Testis (tissue), 3 donors: Measurements from ENCODE around the gene VWA5A. TPM values are rescaled to one million over a fixed set of nuclear protein-coding genes. Genes with fewer than 3 reads are reported as not detected.

Experiments
- DNase-seq: peaks from one replicate; pipeline ENCODE4 v3.0.0-alpha.2; 2019
- H3K27ac ChIP-seq, 2 donors: fragments of 200-600 bp; sonication (generic); one replicate each; pipeline ENCODE4 v1.5.1; 2019
- H3K27me3 ChIP-seq: fragments of 200-600 bp; sonication (generic); one replicate; pipeline ENCODE4 v1.5.1; 2019
- H3K36me3 ChIP-seq: fragments of 200-600 bp; sonication (generic); one replicate; pipeline ENCODE4 v1.5.1; 2017; ENCODE audit warnings: low read depth; ENCODE audit errors: missing control alignments
- H3K4me1 ChIP-seq: fragments of 200-600 bp; sonication (generic); one replicate; pipeline ENCODE4 v1.5.1; 2019
- H3K4me3 ChIP-seq, 2 donors: fragments of 200-600 bp; sonication (generic); one replicate each; pipeline ENCODE4 v1.5.1; 2017 to 2019
- H3K9me3 ChIP-seq: fragments of 200-600 bp; sonication (generic); one replicate; pipeline ENCODE4 v1.5.1; 2017
- POLR2A ChIP-seq: fragments of 450-650 bp; IDR thresholded peaks from one replicate; pipeline ENCODE4 v1.6.1; 2017; ENCODE audit warnings: antibody characterized with exemption, mild to moderate bottlenecking, moderate library complexity
- WGBS, 2 donors: methylation state at CpG; one replicate each; pipeline ENCODE4 v1.1.5; 2018; 5-methylcytosine and 5-hydroxymethylcytosine counted together
- intact Hi-C: fragments of 100-400 bp; cut with DNase I; formaldehyde crosslinking; loops from one replicate; pipeline ENCODE4 v1.15.1; 2023; ENCODE audit warnings: low total_unique reads
- polyA plus RNA-seq: library from polyadenylated mRNA; stranded (reverse); fragments of 350-450 nt; fragmentation: Illumina TruSeq; extraction: RNeasy Lipid Tissue Mini Kit (QIAGEN cat#74804); gene quantifications from one replicate; pipeline ENCODE4 v1.2.3, GENCODE V29; 2014; ENCODE audit warnings: low read depth, low replicate concordance; ENCODE audit not compliant: insufficient read depth
- total RNA-seq, 2 donors: library from RNA; depleted of rRNA; stranded (reverse); fragments of >200 nt; gene quantifications; one replicate each; pipeline ENCODE4 v1.2.3, GENCODE V29; 2016
- TF ChIP-seq, protein P1 (sequence below), 3 experiments: fragments of 450-650 bp in 2 of 3; fragments of 200-600 bp in 1 of 3; sonication (generic) in 1 of 3; IDR thresholded peaks; one replicate each; pipeline ENCODE4 v1.5.1; 2016 to 2019; ENCODE audit warnings: antibody characterized with exemption in 3 of 3, mild to moderate bottlenecking in 2 of 3, moderate library complexity in 1 of 3

VWA5A gene
- total and polyA plus RNA-seq, 3 donors from 2014 or later, result 26.6 to 31.3 (median 28.3) TPM

GRCh38 chr11:124113890-124114289 lies 1.4 kb upstream of the VWA5A start:
- H3K9me3 ChIP-seq, result no peaks in the 10 kb centered on the region
- WGBS, 2 donors, result 75 to 76% methylated on average over 4 of the region's 4 CpGs
- H3K4me1 ChIP-seq, result peaks cover 6% of the 10 kb centered on the region
- H3K27ac ChIP-seq, result no peak overlapping the region
- no peaks in the 10 kb centered on the region for H3K27me3 ChIP-seq
- no peaks in the 10 kb centered on the region for H3K36me3 ChIP-seq
- intact Hi-C loops, result no loop called here
- H3K4me3 ChIP-seq, result no peak overlapping the region
- DNase-seq, result no peak
- no peak for TF ChIP-seq POLR2A
- TF ChIP-seq, protein P1, sequence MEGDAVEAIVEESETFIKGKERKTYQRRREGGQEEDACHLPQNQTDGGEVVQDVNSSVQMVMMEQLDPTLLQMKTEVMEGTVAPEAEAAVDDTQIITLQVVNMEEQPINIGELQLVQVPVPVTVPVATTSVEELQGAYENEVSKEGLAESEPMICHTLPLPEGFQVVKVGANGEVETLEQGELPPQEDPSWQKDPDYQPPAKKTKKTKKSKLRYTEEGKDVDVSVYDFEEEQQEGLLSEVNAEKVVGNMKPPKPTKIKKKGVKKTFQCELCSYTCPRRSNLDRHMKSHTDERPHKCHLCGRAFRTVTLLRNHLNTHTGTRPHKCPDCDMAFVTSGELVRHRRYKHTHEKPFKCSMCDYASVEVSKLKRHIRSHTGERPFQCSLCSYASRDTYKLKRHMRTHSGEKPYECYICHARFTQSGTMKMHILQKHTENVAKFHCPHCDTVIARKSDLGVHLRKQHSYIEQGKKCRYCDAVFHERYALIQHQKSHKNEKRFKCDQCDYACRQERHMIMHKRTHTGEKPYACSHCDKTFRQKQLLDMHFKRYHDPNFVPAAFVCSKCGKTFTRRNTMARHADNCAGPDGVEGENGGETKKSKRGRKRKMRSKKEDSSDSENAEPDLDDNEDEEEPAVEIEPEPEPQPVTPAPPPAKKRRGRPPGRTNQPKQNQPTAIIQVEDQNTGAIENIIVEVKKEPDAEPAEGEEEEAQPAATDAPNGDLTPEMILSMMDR (IDR thresholded peaks at IDR 0.05), result no peak

DNA sequence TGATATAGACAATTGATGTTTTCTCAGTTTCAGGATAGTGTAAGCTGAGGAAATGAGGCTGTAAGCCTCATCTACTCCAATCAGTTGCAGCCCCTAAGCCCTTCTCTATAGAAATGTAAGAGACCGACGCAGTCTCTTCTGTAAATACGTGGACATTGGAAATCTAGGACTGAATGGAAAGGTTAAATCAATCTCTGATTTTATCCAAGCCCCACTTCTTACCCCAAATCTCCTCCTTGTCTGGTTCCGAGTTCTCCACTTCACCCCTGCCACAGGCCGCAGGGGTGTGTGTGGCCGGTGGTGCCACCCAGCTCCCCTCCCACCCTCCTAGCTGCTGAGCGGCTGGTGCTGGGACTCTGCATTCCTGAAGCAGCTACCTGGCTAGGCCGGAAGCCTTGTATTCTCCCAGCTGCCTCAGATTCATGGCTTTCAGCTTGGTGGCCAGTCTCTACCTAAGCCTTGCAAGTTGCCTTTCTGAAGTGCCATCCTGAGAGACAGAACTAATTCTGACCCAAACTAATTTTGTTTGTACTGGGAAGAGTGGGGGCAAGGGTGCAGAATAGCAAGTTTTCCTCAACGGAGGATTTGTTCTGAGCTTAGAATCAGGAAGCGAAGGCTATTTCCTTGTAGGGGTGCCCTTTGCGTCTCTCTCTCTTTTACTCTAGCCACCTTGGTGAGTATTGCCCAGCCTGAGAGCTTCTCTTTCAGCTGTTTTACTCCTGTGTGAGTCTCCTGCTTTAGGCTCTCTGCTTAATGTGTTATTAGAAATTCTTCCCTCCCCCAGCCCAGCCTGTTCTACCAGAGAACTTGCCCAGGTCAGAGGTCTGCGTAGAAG lies 749 bp downstream of the VWA5A start:
- intact Hi-C loops, result no loop called here
- Histone ChIP-seq H3K4me1 (peaks cover 6% of the 10 kb centered on the region), H3K4me3 (peak overlapping the region; percentile 39 to 58), H3K9me3 (no peaks in the 10 kb centered on the region), H3K27me3 (no peaks in the 10 kb centered on the region), H3K36me3 (no peaks in the 10 kb centered on the region), H3K27ac (no peak overlapping the region)
- no peak for DNase-seq
- WGBS, 2 donors, result 35 to 38% methylated on average over 11 to 12 of the region's 12 CpGs
- TF ChIP-seq, protein P1 (IDR thresholded peaks at IDR 0.05), result no peak
- no peak for TF ChIP-seq POLR2A

DNA sequence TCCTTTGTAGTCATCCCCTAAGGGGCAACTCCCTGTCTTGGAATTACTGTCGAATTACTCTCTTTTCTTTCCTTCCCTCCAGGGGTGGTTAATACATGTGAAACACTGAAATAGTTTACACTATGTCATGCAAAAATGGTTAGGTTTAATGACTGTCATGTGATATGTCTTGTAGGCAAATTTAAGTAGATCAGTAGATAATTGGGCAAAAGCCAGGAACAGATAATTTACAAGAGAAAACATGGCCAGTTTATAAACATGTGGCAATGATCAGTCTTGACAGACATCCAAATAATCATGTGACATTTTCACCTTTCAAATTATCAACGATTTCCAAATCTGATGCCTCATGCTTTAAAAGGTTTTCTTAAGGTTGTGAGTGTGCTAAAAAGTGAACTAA lies 3.9 kb downstream of the VWA5A start:
- no peak for TF ChIP-seq POLR2A
- TF ChIP-seq, protein P1 (IDR thresholded peaks at IDR 0.05), result no peak
- Histone ChIP-seq H3K27ac (no peak overlapping the region), H3K4me1 (peaks cover 6% of the 10 kb centered on the region), H3K9me3 (no peaks in the 10 kb centered on the region), H3K4me3 (no peak overlapping the region), H3K27me3 (no peaks in the 10 kb centered on the region), H3K36me3 (no peaks in the 10 kb centered on the region)
- intact Hi-C loops, result no loop called here
- WGBS, 2 donors, result 87 to 91% methylated on average over 2 of the region's 2 CpGs
- no peak for DNase-seq

GRCh38 chr11:124120891-124121290 lies 5.6 kb downstream of the VWA5A start:
- WGBS, 2 donors, result 90 to 92% methylated on average over 4 of the region's 4 CpGs
- intact Hi-C loops, result no loop called here
- H3K36me3 ChIP-seq, result no peaks in the 10 kb centered on the region
- no peaks in the 10 kb centered on the region for H3K9me3 ChIP-seq
- H3K4me1 ChIP-seq, result peaks cover 5% of the 10 kb centered on the region
- DNase-seq, result no peak
- H3K27me3 ChIP-seq, result no peaks in the 10 kb centered on the region
- H3K27ac ChIP-seq, result no peak overlapping the region
- TF ChIP-seq, protein P1 (IDR thresholded peaks at IDR 0.05), result no peak
- no peak for TF ChIP-seq POLR2A
- no peak overlapping the region for H3K4me3 ChIP-seq

- no peak overlapping the region for H3K27ac ChIP-seq
- no peaks in the 10 kb centered on the region for H3K9me3 ChIP-seq
- intact Hi-C loops, result no loop called here
- no peak for TF ChIP-seq POLR2A
- TF ChIP-seq, protein P1 (IDR thresholded peaks at IDR 0.05), result no peak
- H3K27me3 ChIP-seq, result no peaks in the 10 kb centered on the region
- DNase-seq, result no peak
- no peaks in the 10 kb centered on the region for H3K4me1 ChIP-seq
- WGBS, 2 donors, result 73 to 80% methylated on average over 1 of the region's 1 CpG
- no peak overlapping the region for H3K4me3 ChIP-seq
- no peaks in the 10 kb centered on the region for H3K36me3 ChIP-seq
Observed at GRCh38 chr11:124122123-124122522, 6.9 kb downstream of the VWA5A start.
